ENCODE measurements around the gene KRT78. TPM values are rescaled to one million over a fixed set of nuclear protein-coding genes. Genes with fewer than 3 reads are reported as not detected.

KRT78 gene
- total and polyA plus RNA-seq, 2 donors (not counting 1 experiment from before 2014, with no cell fraction given): not detected

- Histone ChIP-seq H3K36me3 (replicated peaks in 1 of 2; ENCODE audit: control extremely low read depth in 1 of 2, control insufficient read depth in 1 of 2, extremely low read depth in 1 of 2, insufficient read depth in 2 of 2, low read length in 1 of 2) (no peaks in the 10 kb centered on the region), H3K79me2 (ENCODE audit: control insufficient read depth, insufficient read depth, low read length) (no peaks in the 10 kb centered on the region), H3K4me2 (replicated peaks; ENCODE audit: low read depth, low read length, poor library complexity, severe bottlenecking) (no peak overlapping the region), H3K4me3 (ENCODE audit: control extremely low read depth in 1 of 5, extremely low read depth in 1 of 5, insufficient read depth in 1 of 5, low read depth in 2 of 5, low read length in 4 of 5) (no peak overlapping the region), H2AFZ (ENCODE audit: insufficient read depth, low read depth, low read length, poor library complexity, severe bottlenecking) (no peak overlapping the region), H3K27ac (ENCODE audit: low read length in 2 of 2) (no peak overlapping the region), H3K9ac (ENCODE audit: low read length) (no peak overlapping the region), H4K20me1 (ENCODE audit: control insufficient read depth, insufficient read depth, low read length, poor library complexity, severe bottlenecking) (no peaks in the 10 kb centered on the region), H3K9me3 (ENCODE audit: control extremely low read depth in 1 of 3, control insufficient read depth in 2 of 3, insufficient read depth in 1 of 3, low read length in 2 of 3) (peaks cover 0 to 5% (median 0%) of the 10 kb centered on the region in 3 donors), H3K4me1 (ENCODE audit: control insufficient read depth in 2 of 2, insufficient read depth in 2 of 2, low read length in 2 of 2) (no peaks in the 10 kb centered on the region), H3K27me3 (replicated peaks in 1 of 4; ENCODE audit: control extremely low read depth in 1 of 4, control insufficient read depth in 3 of 4, insufficient read depth in 4 of 4, low read length in 3 of 4) (peaks cover 0 to 16% (median 4%) of the 10 kb centered on the region in 4 experiments)
- Mint-ChIP-seq H3K27ac (no peak overlapping the region), H3K27me3 (peaks cover 39% of the 10 kb centered on the region), H3K4me3 (no peak overlapping the region), H3K9me3 (ENCODE audit: insufficient read depth) (no peaks in the 10 kb centered on the region), H3K4me1 (no peaks in the 10 kb centered on the region)
- ChIA-PET CTCF (no interaction called here), POLR2A (no interaction called here)
- WGBS (ENCODE audit: insufficient coverage): 96% methylated on average over 10 of the region's 12 CpGs
- ATAC-seq (ENCODE audit: low read depth) (no peak), DNase-seq (no peak)
- intact Hi-C loops (cut with micrococcal nuclease): no loop called here
- TF ChIP-seq CTCF (IDR thresholded peaks at IDR 0.05) (no peak), EZH2 (IDR thresholded peaks at IDR 0.05; ENCODE audit: borderline replicate concordance, insufficient read depth, low read depth, low read length, poor library complexity, severe bottlenecking) (no peak)
Observed at GRCh38 chr12:52791271-52792184, 57.3 kb downstream of the KRT78 start.
